ENCODE data around the gene ACSL1. TPM values are rescaled to one million over a fixed set of nuclear protein-coding genes. Genes with fewer than 3 reads are reported as not detected.

Gene ACSL1
- total RNA-seq, 1 donor from 2014 or later: 4.3 TPM

DNA sequence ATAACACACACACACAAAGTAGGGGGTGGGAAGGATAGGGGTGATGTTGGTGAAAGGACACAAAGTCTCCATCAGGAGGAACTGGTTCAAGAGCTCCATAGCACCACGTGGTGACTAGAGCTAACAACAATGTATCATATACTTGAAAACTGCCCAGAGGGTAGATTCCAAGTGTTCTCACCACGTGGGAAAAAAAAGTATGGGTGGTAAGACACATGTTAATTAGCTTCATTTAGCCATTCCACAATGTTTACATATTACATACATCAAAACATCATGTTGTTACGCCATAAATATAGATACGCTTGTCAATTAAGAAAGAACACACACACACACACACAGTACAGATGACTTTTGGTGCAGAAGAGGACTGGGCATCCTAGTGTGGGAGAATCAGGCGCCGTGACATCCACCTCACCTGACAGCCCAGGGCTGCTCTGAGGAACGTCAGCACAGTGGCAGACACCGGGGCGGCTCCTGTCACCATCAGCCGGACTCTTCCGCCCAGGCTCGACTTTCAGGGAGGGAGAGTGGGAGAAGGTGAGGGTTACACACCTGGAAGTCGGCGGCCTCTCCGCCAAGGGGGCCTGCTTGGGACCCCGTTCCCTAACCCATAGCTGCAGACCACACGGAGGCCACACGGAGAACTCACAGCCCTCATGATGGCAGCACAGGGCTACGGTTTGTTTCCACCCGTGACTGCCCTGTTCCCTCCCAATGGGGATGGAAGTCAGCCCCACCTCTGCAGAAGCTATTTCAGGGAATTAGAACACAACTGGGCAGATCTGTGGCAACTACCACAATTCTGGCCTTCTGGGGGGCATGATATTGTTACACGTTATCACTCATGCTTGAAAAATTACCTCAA is 60.1 kb downstream of the ACSL1 start:
- no peaks in the 10 kb centered on the region for H3K9me3 Mint-ChIP-seq (ENCODE audit: unreplicated experiment)
- H3K27me3 Mint-ChIP-seq (ENCODE audit: unreplicated experiment): no peaks in the 10 kb centered on the region
- H3K27ac Mint-ChIP-seq (ENCODE audit: unreplicated experiment): no peak overlapping the region
- H3K4me3 Mint-ChIP-seq (ENCODE audit: unreplicated experiment): no peak overlapping the region
- H3K4me1 Mint-ChIP-seq (ENCODE audit: unreplicated experiment): no peaks in the 10 kb centered on the region
- TF ChIP-seq, protein P1, sequence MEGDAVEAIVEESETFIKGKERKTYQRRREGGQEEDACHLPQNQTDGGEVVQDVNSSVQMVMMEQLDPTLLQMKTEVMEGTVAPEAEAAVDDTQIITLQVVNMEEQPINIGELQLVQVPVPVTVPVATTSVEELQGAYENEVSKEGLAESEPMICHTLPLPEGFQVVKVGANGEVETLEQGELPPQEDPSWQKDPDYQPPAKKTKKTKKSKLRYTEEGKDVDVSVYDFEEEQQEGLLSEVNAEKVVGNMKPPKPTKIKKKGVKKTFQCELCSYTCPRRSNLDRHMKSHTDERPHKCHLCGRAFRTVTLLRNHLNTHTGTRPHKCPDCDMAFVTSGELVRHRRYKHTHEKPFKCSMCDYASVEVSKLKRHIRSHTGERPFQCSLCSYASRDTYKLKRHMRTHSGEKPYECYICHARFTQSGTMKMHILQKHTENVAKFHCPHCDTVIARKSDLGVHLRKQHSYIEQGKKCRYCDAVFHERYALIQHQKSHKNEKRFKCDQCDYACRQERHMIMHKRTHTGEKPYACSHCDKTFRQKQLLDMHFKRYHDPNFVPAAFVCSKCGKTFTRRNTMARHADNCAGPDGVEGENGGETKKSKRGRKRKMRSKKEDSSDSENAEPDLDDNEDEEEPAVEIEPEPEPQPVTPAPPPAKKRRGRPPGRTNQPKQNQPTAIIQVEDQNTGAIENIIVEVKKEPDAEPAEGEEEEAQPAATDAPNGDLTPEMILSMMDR (IDR thresholded peaks at IDR 0.05; ENCODE audit: unreplicated experiment): no peak
- no peaks in the 10 kb centered on the region for H3K36me3 Mint-ChIP-seq (ENCODE audit: low read depth, unreplicated experiment)
- DNase-seq (ENCODE audit: low spot score): no peak

DNA sequence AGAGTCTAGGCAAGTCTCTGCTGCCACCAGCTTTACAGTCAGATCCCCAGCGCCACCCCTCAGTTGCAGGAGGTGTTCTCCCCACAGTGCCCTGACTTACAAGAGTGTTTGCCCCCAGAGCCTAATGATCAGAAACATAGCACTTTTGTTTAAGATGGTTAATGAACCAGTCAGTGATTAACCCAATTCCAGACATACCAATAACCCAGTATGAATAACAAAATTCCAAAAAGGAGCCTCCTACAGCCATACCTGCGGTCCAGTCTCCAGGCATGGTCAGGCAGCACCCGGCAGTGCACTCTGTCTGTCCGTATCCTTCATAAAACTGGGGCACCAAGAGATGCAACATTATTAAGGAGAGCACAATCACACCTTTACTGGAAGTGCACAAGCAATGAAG is 61.2 kb downstream of the ACSL1 start:
- Mint-ChIP-seq H3K4me1 (ENCODE audit: unreplicated experiment) (no peaks in the 10 kb centered on the region), H3K36me3 (ENCODE audit: low read depth, unreplicated experiment) (no peaks in the 10 kb centered on the region), H3K27me3 (ENCODE audit: unreplicated experiment) (no peaks in the 10 kb centered on the region), H3K27ac (ENCODE audit: unreplicated experiment) (no peak overlapping the region), H3K4me3 (ENCODE audit: unreplicated experiment) (no peak overlapping the region), H3K9me3 (ENCODE audit: unreplicated experiment) (no peaks in the 10 kb centered on the region)
- no peak for DNase-seq (ENCODE audit: low spot score)
- TF ChIP-seq, protein P1 (IDR thresholded peaks at IDR 0.05; ENCODE audit: unreplicated experiment): no peak

DNA sequence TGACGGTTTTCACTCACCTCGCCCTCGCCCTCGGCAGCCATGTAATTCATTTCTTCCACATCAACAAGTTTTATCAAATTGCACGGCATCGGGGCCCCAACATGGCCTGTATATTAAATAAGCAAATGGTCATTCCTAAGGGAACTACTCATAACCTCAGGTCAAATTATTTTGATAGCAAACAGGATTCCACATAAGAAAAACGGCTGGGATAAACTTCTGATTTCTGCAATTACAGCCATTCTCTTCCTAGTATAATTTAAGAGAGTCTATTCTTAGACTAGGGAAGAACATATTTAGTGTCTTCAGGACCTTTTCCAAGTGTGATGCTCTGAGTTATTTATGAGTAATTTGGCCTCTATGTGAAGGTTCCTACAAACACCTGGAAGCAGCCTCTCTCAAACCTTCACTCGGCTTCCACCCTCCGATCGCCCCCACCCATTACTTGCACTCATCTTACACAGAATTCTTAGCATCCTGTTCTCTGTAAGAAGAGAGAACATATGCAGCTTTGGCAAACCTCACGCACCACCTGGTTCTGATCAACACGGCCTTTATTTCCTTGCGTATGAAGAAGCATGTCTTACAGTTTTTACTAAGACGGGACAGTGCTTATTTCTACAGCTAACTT is 62.5 kb downstream of the ACSL1 start:
- DNase-seq (ENCODE audit: low spot score): no peak
- Mint-ChIP-seq H3K4me1 (ENCODE audit: unreplicated experiment) (no peaks in the 10 kb centered on the region), H3K36me3 (ENCODE audit: low read depth, unreplicated experiment) (no peaks in the 10 kb centered on the region), H3K27me3 (ENCODE audit: unreplicated experiment) (no peaks in the 10 kb centered on the region), H3K9me3 (ENCODE audit: unreplicated experiment) (no peaks in the 10 kb centered on the region), H3K4me3 (ENCODE audit: unreplicated experiment) (no peak overlapping the region), H3K27ac (ENCODE audit: unreplicated experiment) (no peak overlapping the region)
- TF ChIP-seq, protein P1 (IDR thresholded peaks at IDR 0.05; ENCODE audit: unreplicated experiment): no peak

DNA sequence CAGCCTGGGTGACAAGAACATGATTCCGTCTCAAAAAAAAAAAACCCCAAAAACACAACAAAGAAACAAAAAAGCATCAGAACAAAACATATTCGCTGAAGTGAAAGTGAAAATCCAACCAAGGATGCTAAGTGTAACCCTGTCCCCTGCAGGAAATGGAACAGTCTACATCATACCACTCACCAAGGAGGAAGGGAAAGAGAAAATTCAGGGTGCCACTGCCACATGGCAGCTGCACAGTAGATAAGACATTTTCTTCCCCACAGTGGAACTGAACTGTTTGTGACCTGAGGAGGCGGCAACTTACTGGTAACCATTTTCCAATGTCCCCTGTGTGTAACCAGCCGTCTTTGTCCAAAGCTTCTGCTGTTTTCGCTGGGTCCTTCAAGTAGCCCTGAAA is 63.7 kb downstream of the ACSL1 start:
- no peak overlapping the region for H3K27ac Mint-ChIP-seq (ENCODE audit: unreplicated experiment)
- H3K36me3 Mint-ChIP-seq (ENCODE audit: low read depth, unreplicated experiment): no peaks in the 10 kb centered on the region
- H3K27me3 Mint-ChIP-seq (ENCODE audit: unreplicated experiment): no peaks in the 10 kb centered on the region
- H3K9me3 Mint-ChIP-seq (ENCODE audit: unreplicated experiment): no peaks in the 10 kb centered on the region
- DNase-seq (ENCODE audit: low spot score): no peak
- no peak overlapping the region for H3K4me3 Mint-ChIP-seq (ENCODE audit: unreplicated experiment)
- TF ChIP-seq, protein P1 (IDR thresholded peaks at IDR 0.05; ENCODE audit: unreplicated experiment): no peak
- H3K4me1 Mint-ChIP-seq (ENCODE audit: unreplicated experiment): no peaks in the 10 kb centered on the region

DNA sequence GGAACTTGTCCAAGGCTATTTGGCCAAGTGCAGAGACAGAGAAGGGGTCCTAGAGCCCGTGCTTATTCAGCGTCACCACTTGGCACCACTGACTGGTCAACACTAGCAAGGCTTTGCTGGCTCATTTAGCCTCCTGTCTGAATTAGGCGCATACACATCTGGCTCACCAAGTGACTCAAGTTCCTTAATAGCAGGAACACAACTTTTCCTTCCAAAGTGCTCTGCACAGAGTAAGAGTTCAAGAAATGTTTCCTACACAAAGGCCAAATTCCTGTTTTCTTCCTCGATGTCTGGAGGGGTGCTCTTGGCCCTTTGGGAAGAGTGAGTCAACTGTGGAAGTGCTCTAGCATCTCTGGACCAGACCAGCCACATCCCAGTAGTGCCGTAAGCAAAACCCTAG is 65.1 kb downstream of the ACSL1 start:
- Mint-ChIP-seq H3K4me3 (ENCODE audit: unreplicated experiment) (no peak overlapping the region), H3K36me3 (ENCODE audit: low read depth, unreplicated experiment) (no peaks in the 10 kb centered on the region), H3K9me3 (ENCODE audit: unreplicated experiment) (no peaks in the 10 kb centered on the region), H3K27ac (ENCODE audit: unreplicated experiment) (no peak overlapping the region), H3K4me1 (ENCODE audit: unreplicated experiment) (no peaks in the 10 kb centered on the region), H3K27me3 (ENCODE audit: unreplicated experiment) (no peaks in the 10 kb centered on the region)
- TF ChIP-seq, protein P1 (IDR thresholded peaks at IDR 0.05; ENCODE audit: unreplicated experiment): no peak
- no peak for DNase-seq (ENCODE audit: low spot score)
